HEK293 (cell line): ENCODE data around the gene HFM1.

Source experiments
- TCF7L2 ChIP-seq: IDR thresholded peaks from 2 replicates; pipeline ENCODE4 v1.6.1; 2011; ENCODE audit warnings: low read depth, mild to moderate bottlenecking, inconsistent platforms, low read length, moderate library complexity, borderline replicate concordance
- ZNF670 ChIP-seq: fragments of 450-650 bp; formaldehyde crosslinking; IDR thresholded peaks from 2 replicates; pipeline ENCODE4 v1.5.1; 2016; ENCODE audit warnings: missing biosample characterization, missing genetic modification characterization, low read depth
- ZNF792 ChIP-seq: fragments of 450-650 bp; formaldehyde crosslinking; IDR thresholded peaks from 2 replicates; pipeline ENCODE4 v1.5.1; 2016; ENCODE audit warnings: missing biosample characterization, missing genetic modification characterization
- TF ChIP-seq, protein P1 (sequence below): fragments of 450-650 bp; formaldehyde crosslinking; conservative IDR thresholded peaks from 2 replicates; pipeline ENCODE4 v1.5.1; 2016; ENCODE audit warnings: low read depth, missing biosample characterization, missing genetic modification characterization
- TF ChIP-seq, protein P2 (sequence below): fragments of 450-650 bp; formaldehyde crosslinking; IDR thresholded peaks from 2 replicates; pipeline ENCODE4 v1.5.1; 2016; ENCODE audit warnings: missing biosample characterization, missing genetic modification characterization
- TF ChIP-seq, protein P3 (sequence below): fragments of 450-650 bp; formaldehyde crosslinking; IDR thresholded peaks from 2 replicates; pipeline ENCODE4 v1.5.1; 2016; ENCODE audit warnings: missing biosample characterization, missing genetic modification characterization

DNA sequence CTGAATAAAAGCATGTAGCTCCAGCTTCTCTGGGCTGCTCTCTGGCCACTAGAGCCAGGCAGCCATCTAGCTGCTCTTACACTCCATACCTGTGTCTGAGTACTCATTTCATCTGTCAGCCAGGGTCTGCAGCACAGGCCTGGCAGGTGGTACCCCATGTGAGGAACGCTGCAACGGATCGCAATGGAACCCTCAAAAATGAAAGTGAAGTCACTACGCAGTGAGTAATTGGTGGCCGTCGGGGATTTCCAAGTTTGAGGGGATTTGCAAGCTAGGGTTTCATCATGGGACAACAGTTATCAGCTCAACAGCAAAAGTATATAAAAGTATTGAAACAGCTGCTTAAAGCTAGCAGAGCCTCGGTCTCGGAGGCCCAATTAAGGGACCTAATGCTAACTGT is 186.7 kb downstream of the HFM1 start:
- TF ChIP-seq ZNF792 (tag by site-specific recombination) (no peak), TCF7L2 (no peak), ZNF670 (tag by site-specific recombination) (no peak)
- TF ChIP-seq, protein P1, sequence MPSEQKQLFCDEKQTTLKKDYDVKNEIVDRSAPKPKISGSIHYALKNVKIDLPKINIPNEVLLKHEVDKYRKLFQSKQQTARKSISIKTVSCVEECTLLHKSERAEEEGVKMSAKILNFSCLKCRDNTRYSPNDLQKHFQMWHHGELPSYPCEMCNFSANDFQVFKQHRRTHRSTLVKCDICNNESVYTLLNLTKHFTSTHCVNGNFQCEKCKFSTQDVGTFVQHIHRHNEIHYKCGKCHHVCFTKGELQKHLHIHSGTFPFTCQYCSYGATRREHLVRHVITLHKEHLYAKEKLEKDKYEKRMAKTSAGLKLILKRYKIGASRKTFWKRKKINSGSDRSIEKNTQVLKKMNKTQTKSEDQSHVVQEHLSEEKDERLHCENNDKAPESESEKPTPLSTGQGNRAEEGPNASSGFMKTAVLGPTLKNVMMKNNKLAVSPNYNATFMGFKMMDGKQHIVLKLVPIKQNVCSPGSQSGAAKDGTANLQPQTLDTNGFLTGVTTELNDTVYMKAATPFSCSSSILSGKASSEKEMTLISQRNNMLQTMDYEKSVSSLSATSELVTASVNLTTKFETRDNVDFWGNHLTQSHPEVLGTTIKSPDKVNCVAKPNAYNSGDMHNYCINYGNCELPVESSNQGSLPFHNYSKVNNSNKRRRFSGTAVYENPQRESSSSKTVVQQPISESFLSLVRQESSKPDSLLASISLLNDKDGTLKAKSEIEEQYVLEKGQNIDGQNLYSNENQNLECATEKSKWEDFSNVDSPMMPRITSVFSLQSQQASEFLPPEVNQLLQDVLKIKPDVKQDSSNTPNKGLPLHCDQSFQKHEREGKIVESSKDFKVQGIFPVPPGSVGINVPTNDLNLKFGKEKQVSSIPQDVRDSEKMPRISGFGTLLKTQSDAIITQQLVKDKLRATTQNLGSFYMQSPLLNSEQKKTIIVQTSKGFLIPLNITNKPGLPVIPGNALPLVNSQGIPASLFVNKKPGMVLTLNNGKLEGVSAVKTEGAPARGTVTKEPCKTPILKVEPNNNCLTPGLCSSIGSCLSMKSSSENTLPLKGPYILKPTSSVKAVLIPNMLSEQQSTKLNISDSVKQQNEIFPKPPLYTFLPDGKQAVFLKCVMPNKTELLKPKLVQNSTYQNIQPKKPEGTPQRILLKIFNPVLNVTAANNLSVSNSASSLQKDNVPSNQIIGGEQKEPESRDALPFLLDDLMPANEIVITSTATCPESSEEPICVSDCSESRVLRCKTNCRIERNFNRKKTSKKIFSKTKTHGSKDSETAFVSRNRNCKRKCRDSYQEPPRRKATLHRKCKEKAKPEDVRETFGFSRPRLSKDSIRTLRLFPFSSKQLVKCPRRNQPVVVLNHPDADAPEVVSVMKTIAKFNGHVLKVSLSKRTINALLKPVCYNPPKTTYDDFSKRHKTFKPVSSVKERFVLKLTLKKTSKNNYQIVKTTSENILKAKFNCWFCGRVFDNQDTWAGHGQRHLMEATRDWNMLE (tag by site-specific recombination) = no peak
- TF ChIP-seq, protein P2, sequence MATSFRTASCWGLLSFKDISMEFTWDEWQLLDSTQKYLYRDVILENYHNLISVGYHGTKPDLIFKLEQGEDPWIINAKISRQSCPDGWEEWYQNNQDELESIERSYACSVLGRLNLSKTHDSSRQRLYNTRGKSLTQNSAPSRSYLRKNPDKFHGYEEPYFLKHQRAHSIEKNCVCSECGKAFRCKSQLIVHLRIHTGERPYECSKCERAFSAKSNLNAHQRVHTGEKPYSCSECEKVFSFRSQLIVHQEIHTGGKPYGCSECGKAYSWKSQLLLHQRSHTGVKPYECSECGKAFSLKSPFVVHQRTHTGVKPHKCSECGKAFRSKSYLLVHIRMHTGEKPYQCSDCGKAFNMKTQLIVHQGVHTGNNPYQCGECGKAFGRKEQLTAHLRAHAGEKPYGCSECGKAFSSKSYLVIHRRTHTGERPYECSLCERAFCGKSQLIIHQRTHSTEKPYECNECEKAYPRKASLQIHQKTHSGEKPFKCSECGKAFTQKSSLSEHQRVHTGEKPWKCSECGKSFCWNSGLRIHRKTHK (tag by site-specific recombination) = no peak
- TF ChIP-seq, protein P3, sequence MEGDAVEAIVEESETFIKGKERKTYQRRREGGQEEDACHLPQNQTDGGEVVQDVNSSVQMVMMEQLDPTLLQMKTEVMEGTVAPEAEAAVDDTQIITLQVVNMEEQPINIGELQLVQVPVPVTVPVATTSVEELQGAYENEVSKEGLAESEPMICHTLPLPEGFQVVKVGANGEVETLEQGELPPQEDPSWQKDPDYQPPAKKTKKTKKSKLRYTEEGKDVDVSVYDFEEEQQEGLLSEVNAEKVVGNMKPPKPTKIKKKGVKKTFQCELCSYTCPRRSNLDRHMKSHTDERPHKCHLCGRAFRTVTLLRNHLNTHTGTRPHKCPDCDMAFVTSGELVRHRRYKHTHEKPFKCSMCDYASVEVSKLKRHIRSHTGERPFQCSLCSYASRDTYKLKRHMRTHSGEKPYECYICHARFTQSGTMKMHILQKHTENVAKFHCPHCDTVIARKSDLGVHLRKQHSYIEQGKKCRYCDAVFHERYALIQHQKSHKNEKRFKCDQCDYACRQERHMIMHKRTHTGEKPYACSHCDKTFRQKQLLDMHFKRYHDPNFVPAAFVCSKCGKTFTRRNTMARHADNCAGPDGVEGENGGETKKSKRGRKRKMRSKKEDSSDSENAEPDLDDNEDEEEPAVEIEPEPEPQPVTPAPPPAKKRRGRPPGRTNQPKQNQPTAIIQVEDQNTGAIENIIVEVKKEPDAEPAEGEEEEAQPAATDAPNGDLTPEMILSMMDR (tag by site-specific recombination) = no peak
